Omental fat pad (tissue), 4 donors: Measurements from ENCODE around the gene ATP6V0A4. TPM values are rescaled to one million over a fixed set of nuclear protein-coding genes. Genes with fewer than 3 reads are reported as not detected.

Source experiments
- ATAC-seq: fragments of 150-250 bp; one replicate; pipeline ENCODE4 v1.9.1; 2016; ENCODE audit warnings: mild to moderate bottlenecking, moderate library complexity; ENCODE audit not compliant: low FRiP score
- DNase-seq: peaks from one replicate; pipeline ENCODE4 v3.0.0-alpha.2; 2019; ENCODE audit warnings: low spot score
- total RNA-seq, 4 donors: library from RNA; depleted of rRNA; stranded (reverse); fragments of >200 nt; gene quantifications; one replicate each; pipeline ENCODE4 v1.1.0, GENCODE V29; 2016
- TF ChIP-seq, protein P1 (sequence below), 3 donors: fragments of 450-650 bp; IDR thresholded peaks; one replicate each; pipeline ENCODE4 v1.5.1; 2016 to 2017; ENCODE audit warnings: antibody characterized with exemption in 3 of 3, mild to moderate bottlenecking in 3 of 3, moderate library complexity in 2 of 3

The ATP6V0A4 gene
- total RNA-seq, result not detected

- DNase-seq (no peak), ATAC-seq (no peak)
- TF ChIP-seq, protein P1, sequence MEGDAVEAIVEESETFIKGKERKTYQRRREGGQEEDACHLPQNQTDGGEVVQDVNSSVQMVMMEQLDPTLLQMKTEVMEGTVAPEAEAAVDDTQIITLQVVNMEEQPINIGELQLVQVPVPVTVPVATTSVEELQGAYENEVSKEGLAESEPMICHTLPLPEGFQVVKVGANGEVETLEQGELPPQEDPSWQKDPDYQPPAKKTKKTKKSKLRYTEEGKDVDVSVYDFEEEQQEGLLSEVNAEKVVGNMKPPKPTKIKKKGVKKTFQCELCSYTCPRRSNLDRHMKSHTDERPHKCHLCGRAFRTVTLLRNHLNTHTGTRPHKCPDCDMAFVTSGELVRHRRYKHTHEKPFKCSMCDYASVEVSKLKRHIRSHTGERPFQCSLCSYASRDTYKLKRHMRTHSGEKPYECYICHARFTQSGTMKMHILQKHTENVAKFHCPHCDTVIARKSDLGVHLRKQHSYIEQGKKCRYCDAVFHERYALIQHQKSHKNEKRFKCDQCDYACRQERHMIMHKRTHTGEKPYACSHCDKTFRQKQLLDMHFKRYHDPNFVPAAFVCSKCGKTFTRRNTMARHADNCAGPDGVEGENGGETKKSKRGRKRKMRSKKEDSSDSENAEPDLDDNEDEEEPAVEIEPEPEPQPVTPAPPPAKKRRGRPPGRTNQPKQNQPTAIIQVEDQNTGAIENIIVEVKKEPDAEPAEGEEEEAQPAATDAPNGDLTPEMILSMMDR (IDR thresholded peaks at IDR 0.05), result no peak
Observed at GRCh38 chr7:138797715-138798320, at the start of gene ATP6V0A4, which contains the start of gene TMEM213. ATP6V0A4 (minus strand) TSS chr7:138798196; CDS start chr7:138771247, 26,949 bp downstream. TMEM213 (plus strand) TSS chr7:138797994; CDS start chr7:138798105, 111 bp downstream.

GRCh38 chr7:138845711-138846110 lies 47.7 kb upstream of the ATP6V0A4 start:
- DNase-seq (no peak), ATAC-seq (no peak)
- TF ChIP-seq, protein P1 (IDR thresholded peaks at IDR 0.05), result no peak

DNA sequence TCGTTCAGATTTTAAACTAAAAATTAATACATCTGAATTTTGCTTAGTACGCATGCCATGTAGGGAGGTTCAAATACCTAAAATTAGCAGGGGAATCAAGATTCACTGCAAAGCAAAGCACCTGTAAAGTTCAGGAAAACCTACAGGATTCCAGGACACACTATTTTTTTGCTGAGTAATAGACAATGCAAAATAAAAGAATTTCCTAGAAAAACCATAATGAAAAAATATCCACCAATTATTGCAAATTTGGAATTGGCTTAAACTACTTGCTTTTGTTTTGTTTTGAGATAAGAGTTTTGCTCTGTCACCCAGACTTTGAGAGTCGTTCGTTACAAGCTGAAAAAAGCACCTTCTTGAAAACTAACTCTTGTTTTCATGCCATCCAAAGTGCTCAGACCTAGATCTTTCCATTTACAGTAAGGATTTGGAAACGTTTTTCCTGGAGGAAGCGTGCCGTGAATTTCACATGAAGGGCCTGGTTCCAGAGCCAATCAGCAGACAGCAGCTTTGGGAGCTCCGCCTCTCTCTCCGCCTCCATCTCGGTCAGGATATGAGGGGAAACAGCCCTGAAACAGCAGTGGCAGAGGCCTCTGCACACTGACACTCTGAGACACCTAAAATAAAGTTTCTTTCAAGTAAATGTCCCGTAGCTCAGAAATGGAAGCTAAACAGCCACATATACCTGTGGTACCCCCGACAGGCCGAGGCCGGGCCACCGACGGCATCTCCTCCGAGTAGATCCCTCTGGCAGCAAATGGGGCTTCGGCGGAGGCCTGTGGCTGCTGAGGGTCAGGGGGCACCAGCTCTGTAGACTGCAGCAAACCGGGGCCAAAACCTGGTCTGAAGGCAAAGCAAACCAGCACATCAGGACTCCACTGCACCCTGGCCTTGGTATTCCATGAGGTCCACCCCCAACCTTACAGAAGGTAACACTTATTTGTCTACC lies 45.9 kb upstream of the ATP6V0A4 start:
- DNase-seq, result no peak
- no peak for ATAC-seq
- TF ChIP-seq, protein P1 (IDR thresholded peaks at IDR 0.05), result no peak

DNA sequence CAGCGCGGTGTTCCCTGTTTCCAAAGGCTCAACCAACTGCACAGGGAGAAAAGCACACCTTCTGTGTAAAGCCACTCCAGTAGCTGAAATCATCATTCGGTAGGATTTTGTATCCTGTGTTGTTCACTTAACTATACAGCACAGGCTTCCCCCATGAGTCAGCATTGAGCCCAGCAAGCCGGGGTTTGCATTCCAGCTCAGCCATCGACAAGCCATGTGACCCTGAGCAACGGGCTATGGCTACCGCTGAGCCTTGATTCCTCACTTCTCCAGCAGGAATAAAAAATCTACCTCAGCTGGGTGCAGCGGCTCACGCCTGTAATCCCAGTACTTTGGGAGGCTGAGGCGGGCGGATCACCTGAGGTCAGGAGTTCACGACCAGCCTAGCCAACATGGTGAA lies 44.1 kb upstream of the ATP6V0A4 start:
- DNase-seq (no peak), ATAC-seq (no peak)
- TF ChIP-seq, protein P1 (IDR thresholded peaks at IDR 0.05), result no peak

GRCh38 chr7:138838166-138838565 lies 40.2 kb upstream of the ATP6V0A4 start:
- no peak for ATAC-seq
- TF ChIP-seq, protein P1 (IDR thresholded peaks at IDR 0.05), result no peak

DNA sequence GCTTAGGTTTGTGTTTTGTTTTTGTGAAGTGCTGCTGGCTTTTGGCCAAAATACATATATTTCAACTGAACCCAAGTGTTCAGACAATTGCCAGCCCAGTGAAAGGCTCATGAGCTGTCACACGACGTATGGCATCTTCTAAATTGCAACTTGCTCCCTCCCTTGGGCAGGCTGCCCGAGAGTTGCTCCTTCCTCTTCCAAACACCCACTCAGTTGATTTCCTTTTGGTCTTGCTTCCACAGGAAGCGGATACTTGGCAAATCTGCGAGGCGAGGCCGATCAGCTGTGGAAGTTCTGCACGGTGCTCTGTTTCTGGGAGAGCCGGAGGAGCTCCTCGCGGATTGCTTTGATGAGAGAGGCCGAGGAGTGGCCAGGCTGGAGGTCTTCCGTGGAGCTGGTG lies 39.6 kb upstream of the ATP6V0A4 start:
- ATAC-seq (no peak), DNase-seq (no peak)
- TF ChIP-seq, protein P1 (IDR thresholded peaks at IDR 0.05), result no peak

More at GRCh38 chr7:138838166-138838565, 40.2 kb upstream of the ATP6V0A4 start:
- no peak for DNase-seq
